Colonic mucosa (tissue), 4 donors: ENCODE measurements around the gene KATNAL1. TPM values are rescaled to one million over a fixed set of nuclear protein-coding genes. Genes with fewer than 3 reads are reported as not detected.

Source experiments
- DNase-seq: peaks from one replicate; pipeline ENCODE4 v3.0.0-alpha.2; 2020
- H3K27ac ChIP-seq: fragments of 200-600 bp; one replicate; pipeline ENCODE4 v1.8.0; 2021
- H3K27me3 ChIP-seq: fragments of 200-600 bp; one replicate; pipeline ENCODE4 v1.8.0; 2021
- H3K36me3 ChIP-seq: fragments of 200-600 bp; one replicate; pipeline ENCODE4 v1.8.0; 2021
- H3K4me1 ChIP-seq: fragments of 200-600 bp; one replicate; pipeline ENCODE4 v1.8.0; 2021; ENCODE audit warnings: mild to moderate bottlenecking
- H3K4me3 ChIP-seq: fragments of 200-600 bp; one replicate; pipeline ENCODE4 v1.8.0; 2021
- H3K9ac ChIP-seq, 2 donors: one replicate each; pipeline ENCODE4 v1.7.0; 2013; ENCODE audit warnings: control low read depth in 2 of 2, low read depth in 2 of 2, low read length in 2 of 2
- H3K9me3 ChIP-seq: fragments of 200-600 bp; one replicate; pipeline ENCODE4 v1.8.0; 2021
- CTCF ChIP-seq: fragments of 200-600 bp; IDR thresholded peaks from one replicate; pipeline ENCODE4 v1.8.0; 2022; ENCODE audit warnings: antibody characterized with exemption, mild to moderate bottlenecking
- intact Hi-C: fragments of 100-400 bp; cut with DNase I; formaldehyde crosslinking; loops from one replicate; pipeline ENCODE4 v1.14.1; 2022
- total RNA-seq, 2 donors: library from RNA; stranded (reverse); fragmentation: NEBNext Ultra II Directional in 1 of 2; extraction: Animal tissue kit (Norgen Biotek cat#: 25700) in 1 of 2; gene quantifications; one replicate each; pipeline ENCODE4 v1.2.1, GENCODE V29; 2021
- donor health status: healthy.
- donor health status: DM: no; HTN: no; CAD: no.
- donor health status: DM: no; HTN: no; CAD: no.

KATNAL1 gene
- total RNA-seq, 2 donors from 2014 or later: 5.9 to 9.3 TPM

GRCh38 chr13:30312904-30313303, 5.6 kb upstream of the KATNAL1 start:
- no peak for TF ChIP-seq CTCF
- no peaks in the 10 kb centered on the region for H3K9me3 ChIP-seq
- no peak overlapping the region for H3K9ac ChIP-seq
- no peak overlapping the region for H3K27ac ChIP-seq
- H3K4me1 ChIP-seq: peaks cover 3% of the 10 kb centered on the region
- intact Hi-C loops: no loop called here
- no peaks in the 10 kb centered on the region for H3K27me3 ChIP-seq
- DNase-seq: no peak
- no peaks in the 10 kb centered on the region for H3K36me3 ChIP-seq
- H3K4me3 ChIP-seq: no peak overlapping the region

GRCh38 chr13:30308548-30308947, 1.2 kb upstream of the KATNAL1 start:
- H3K27ac ChIP-seq: no peak overlapping the region
- intact Hi-C loops: no loop called here

GRCh38 chr13:30307971-30308290, 580 bp upstream of the KATNAL1 start:
- intact Hi-C loops: no loop called here
- no peak for TF ChIP-seq CTCF
- peak overlapping the region; percentile 75 for H3K27ac ChIP-seq
- no peak for DNase-seq
- H3K4me1 ChIP-seq: peaks cover 7% of the 10 kb centered on the region
- H3K9me3 ChIP-seq: no peaks in the 10 kb centered on the region
- no peaks in the 10 kb centered on the region for H3K36me3 ChIP-seq
- H3K27me3 ChIP-seq: no peaks in the 10 kb centered on the region
- H3K9ac ChIP-seq: peak overlapping the region; percentile 77 to 82
- peak overlapping the region; percentile 99 for H3K4me3 ChIP-seq

More at GRCh38 chr13:30308548-30308947, 1.2 kb upstream of the KATNAL1 start:
- TF ChIP-seq CTCF: no peak
- no peak overlapping the region for H3K9ac ChIP-seq
- no peaks in the 10 kb centered on the region for H3K27me3 ChIP-seq
- no peaks in the 10 kb centered on the region for H3K9me3 ChIP-seq
- H3K36me3 ChIP-seq: no peaks in the 10 kb centered on the region
- peaks cover 7% of the 10 kb centered on the region for H3K4me1 ChIP-seq
- no peak for DNase-seq
- H3K4me3 ChIP-seq: no peak overlapping the region

- H3K9ac ChIP-seq: peak overlapping the region; percentile 77 to 82
- H3K4me1 ChIP-seq: peaks cover 7% of the 10 kb centered on the region
These were observed 573 bp downstream of the KATNAL1 start for GRCh38 chr13:30306762-30307193.

GRCh38 chr13:30305456-30305970, 1.8 kb downstream of the KATNAL1 start:
- H3K9ac ChIP-seq: no peak overlapping the region
- no peak for TF ChIP-seq CTCF
- no peaks in the 10 kb centered on the region for H3K36me3 ChIP-seq
- peaks cover 7% of the 10 kb centered on the region for H3K4me1 ChIP-seq
- H3K27ac ChIP-seq: no peak overlapping the region
- no peak for DNase-seq
- H3K4me3 ChIP-seq: no peak overlapping the region
- H3K27me3 ChIP-seq: no peaks in the 10 kb centered on the region
- intact Hi-C loops: no loop called here
- H3K9me3 ChIP-seq: no peaks in the 10 kb centered on the region

More at GRCh38 chr13:30306762-30307193, 573 bp downstream of the KATNAL1 start:
- H3K9me3 ChIP-seq: no peaks in the 10 kb centered on the region
- H3K27me3 ChIP-seq: no peaks in the 10 kb centered on the region
- no peaks in the 10 kb centered on the region for H3K36me3 ChIP-seq
- peak; percentile 95 for DNase-seq
- intact Hi-C loops: no loop called here
- TF ChIP-seq CTCF: no peak
- peak overlapping the region; percentile 75 for H3K27ac ChIP-seq
- H3K4me3 ChIP-seq: peak overlapping the region; percentile 99
